H1 (cell line): ENCODE results near the gene ARHGAP35. TPM values are rescaled to one million over a fixed set of nuclear protein-coding genes. Genes with fewer than 3 reads are reported as not detected.

Source experiments
- CTCF ChIA-PET: fragments of 300-600 bp; sonication (Branson Sonifier 250); formaldehyde crosslinking; loops from one replicate; lab custom pipeline; 2021; ENCODE audit not compliant: partially characterized antibody; lab: Charles Lee
- POLR2A ChIA-PET: fragments of 300-600 bp; sonication (Branson Sonifier 250); formaldehyde crosslinking; loops from one replicate; lab custom pipeline; 2021; ENCODE audit warnings: inconsistent platforms; ENCODE audit not compliant: partially characterized antibody; lab: Charles Lee
- DNase-seq, 2 experiments: peaks; one replicate each; pipeline versions ENCODE4 v3.0.0 to v3.0.0-alpha.2; 2010 to 2022; ENCODE audit warnings: low spot score in 2 of 2, low read depth in 1 of 2, mixed read lengths in 1 of 2
- FAIRE-seq: peaks from 2 replicates; lab custom pipeline; 2011; peaks lifted over from hg19 to GRCh38; lab: Jason Lieb, UNC
- H2AFZ ChIP-seq: 2 replicates; pipeline ENCODE4 v1.8.1; 2012; ENCODE audit warnings: low read length, inconsistent platforms
- H2AK5ac ChIP-seq: 2 replicates; pipeline ENCODE4 v1.6.1; 2013; ENCODE audit warnings: low read depth, low read length
- H2BK120ac ChIP-seq: replicated peaks from 2 replicates; pipeline ENCODE3; 2013; ENCODE audit warnings: low read depth, low read length, inconsistent platforms
- H2BK12ac ChIP-seq: 2 replicates; pipeline ENCODE4 v1.6.1; 2013; ENCODE audit warnings: low read depth, low read length
- H2BK15ac ChIP-seq: 2 replicates; pipeline ENCODE4 v1.6.1; 2013; ENCODE audit warnings: low read length
- H2BK20ac ChIP-seq: 2 replicates; pipeline ENCODE4 v1.6.1; 2013; ENCODE audit warnings: low read length
- H2BK5ac ChIP-seq: 2 replicates; pipeline ENCODE4 v1.6.1; 2013; ENCODE audit warnings: low read depth, low read length
- H3K14ac ChIP-seq: 2 replicates; pipeline ENCODE4 v1.6.1; 2013; ENCODE audit warnings: inconsistent platforms; ENCODE audit not compliant: insufficient read length
- H3K18ac ChIP-seq: 2 replicates; pipeline ENCODE4 v1.6.1; 2013; ENCODE audit warnings: low read length; ENCODE audit errors: extremely low read depth
- H3K23ac ChIP-seq: 2 replicates; pipeline ENCODE4 v1.6.1; 2013; ENCODE audit warnings: inconsistent platforms; ENCODE audit not compliant: insufficient read length
- H3K23me2 ChIP-seq: 2 replicates; pipeline ENCODE4 v1.6.1; 2013; ENCODE audit warnings: low read depth, low read length
- H3K27ac ChIP-seq: 2 replicates; pipeline ENCODE4 v1.6.1; 2011; ENCODE audit warnings: low read depth, low read length, inconsistent platforms
- H3K27me3 ChIP-seq, 4 experiments: replicated peaks in 1 of 4; 1 replicate in 1 of 4; 2 replicates in 3 of 4; pipeline versions ENCODE4 v1.6.1 to v1.8.1; 2011 to 2013; ENCODE audit warnings: low read length in 3 of 4, mild to moderate bottlenecking in 3 of 4, inconsistent platforms in 2 of 4, mixed read lengths in 2 of 4, moderate library complexity in 1 of 4; ENCODE audit not compliant: control insufficient read depth in 3 of 4, insufficient read depth in 3 of 4; ENCODE audit errors: extremely low read depth in 1 of 4
- H3K36me3 ChIP-seq, 4 experiments: 2 replicates each; pipeline versions ENCODE4 v1.6.1 to v1.8.1; 2011 to 2013; ENCODE audit warnings: mild to moderate bottlenecking in 4 of 4, low read length in 3 of 4, moderate library complexity in 2 of 4, control low read depth in 1 of 4, inconsistent platforms in 1 of 4; ENCODE audit not compliant: insufficient read depth in 4 of 4, control insufficient read depth in 2 of 4
- H3K4ac ChIP-seq: replicated peaks from 2 replicates; pipeline ENCODE3; 2013; ENCODE audit warnings: low read length, low read depth, mixed read lengths, inconsistent platforms; ENCODE audit not compliant: insufficient read length
- H3K4me1 ChIP-seq, 4 experiments: replicated peaks in 1 of 4; 1 replicate in 1 of 4; 2 replicates in 3 of 4; pipeline versions ENCODE4 v1.6.1 to v1.8.1; 2011 to 2013; ENCODE audit warnings: low read length in 3 of 4, inconsistent platforms in 2 of 4, mixed read lengths in 1 of 4; ENCODE audit not compliant: insufficient read depth in 4 of 4, control insufficient read depth in 3 of 4
- H3K4me2 ChIP-seq, 2 experiments: 2 replicates each; pipeline versions ENCODE4 v1.6.1 to v1.8.1; 2011 to 2013; ENCODE audit warnings: low read depth in 2 of 2, low read length in 2 of 2, control low read depth in 1 of 2, inconsistent platforms in 1 of 2, mild to moderate bottlenecking in 1 of 2; ENCODE audit not compliant: insufficient read depth in 1 of 2
- H3K4me3 ChIP-seq, 4 experiments: fragments of 200-600, 300-600 bp in 1 of 4; sonication (generic), shearing (Covaris generic), sonication (Bioruptor Twin) in 1 of 4; 2 replicates each; pipeline versions ENCODE4 v1.5.1 to v1.8.1; 2011 to 2016; ENCODE audit warnings: low read length in 4 of 4, low read depth in 3 of 4, control low read depth in 2 of 4, inconsistent platforms in 2 of 4, mild to moderate bottlenecking in 2 of 4, mixed read lengths in 1 of 4, moderate library complexity in 1 of 4; ENCODE audit not compliant: insufficient read depth in 2 of 4; ENCODE audit errors: extremely low read depth in 1 of 4
- H3K56ac ChIP-seq: replicated peaks from 2 replicates; pipeline ENCODE3; 2013; ENCODE audit warnings: low read depth, mild to moderate bottlenecking, mixed read lengths, low read length, inconsistent platforms; ENCODE audit not compliant: insufficient read length
- H3K79me1 ChIP-seq: 2 replicates; pipeline ENCODE4 v1.6.1; 2013; ENCODE audit warnings: low read depth, low read length, control low read depth
- H3K79me2 ChIP-seq, 2 experiments: 2 replicates each; pipeline versions ENCODE4 v1.6.1 to v1.8.1; 2012 to 2013; ENCODE audit warnings: low read length in 2 of 2, mild to moderate bottlenecking in 2 of 2, inconsistent platforms in 1 of 2; ENCODE audit not compliant: insufficient read depth in 2 of 2, control insufficient read depth in 1 of 2
- H3K9ac ChIP-seq, 4 experiments: replicated peaks in 1 of 4; 1 replicate in 1 of 4; 2 replicates in 3 of 4; pipeline versions ENCODE4 v1.6.1 to v1.8.1; 2011 to 2013; ENCODE audit warnings: low read depth in 3 of 4, low read length in 3 of 4, control low read depth in 2 of 4, mild to moderate bottlenecking in 2 of 4, moderate library complexity in 2 of 4, inconsistent platforms in 1 of 4; ENCODE audit errors: extremely low read depth in 1 of 4
- H3K9me3 ChIP-seq, 2 experiments: 2 replicates each; pipeline versions ENCODE4 v1.6.1 to v1.8.1; 2012 to 2013; ENCODE audit warnings: mild to moderate bottlenecking in 2 of 2, moderate library complexity in 2 of 2, control low read depth in 1 of 2, inconsistent platforms in 1 of 2, low read depth in 1 of 2, low read length in 1 of 2, mixed read lengths in 1 of 2; ENCODE audit not compliant: insufficient read depth in 2 of 2
- H4K20me1 ChIP-seq, 2 experiments: replicated peaks in 1 of 2; 2 replicates each; pipeline versions ENCODE3 to v1.8.1; 2011 to 2013; ENCODE audit warnings: inconsistent platforms in 2 of 2, low read length in 2 of 2, mild to moderate bottlenecking in 1 of 2; ENCODE audit not compliant: insufficient read depth in 2 of 2, control insufficient read depth in 1 of 2
- H4K5ac ChIP-seq: 2 replicates; pipeline ENCODE4 v1.6.1; 2013; ENCODE audit warnings: low read length, low read depth, mixed read lengths, inconsistent platforms; ENCODE audit not compliant: insufficient read length
- H4K8ac ChIP-seq: 2 replicates; pipeline ENCODE4 v1.8.0; 2013; ENCODE audit warnings: mild to moderate bottlenecking, moderate library complexity, low read length, inconsistent platforms; ENCODE audit not compliant: insufficient read depth; ENCODE audit errors: extremely low read depth
- H4K91ac ChIP-seq: replicated peaks from 2 replicates; pipeline ENCODE3; 2013; ENCODE audit warnings: low read length, mixed read lengths, inconsistent platforms; ENCODE audit not compliant: insufficient read length
- CEBPB ChIP-seq: IDR thresholded peaks from 2 replicates; pipeline ENCODE4 v1.6.1; 2012; ENCODE audit warnings: low read depth, low read length
- CHD2 ChIP-seq: IDR thresholded peaks from 2 replicates; pipeline ENCODE4 v1.6.1; 2012; ENCODE audit warnings: low read length, improper control_type of control experiment
- EP300 ChIP-seq, 2 experiments: IDR thresholded peaks; 1 replicate in 1 of 2; 2 replicates in 1 of 2; pipeline ENCODE4 v1.6.1; 2011 to 2012; ENCODE audit warnings: low read depth in 2 of 2, low read length in 2 of 2, mild to moderate bottlenecking in 2 of 2, borderline replicate concordance in 1 of 2, inconsistent platforms in 1 of 2, moderate library complexity in 1 of 2
- EZH2 ChIP-seq: fragments of 200-600 bp; sonication (generic); IDR thresholded peaks from 2 replicates; pipeline ENCODE4 v1.7.1; 2012; ENCODE audit warnings: low read depth, mild to moderate bottlenecking, moderate library complexity, low read length, inconsistent platforms; ENCODE audit not compliant: severe bottlenecking
- GABPA ChIP-seq: IDR thresholded peaks from 2 replicates; pipeline ENCODE4 v1.6.1; 2011; ENCODE audit warnings: mild to moderate bottlenecking, low read length, moderate library complexity, borderline replicate concordance; ENCODE audit not compliant: insufficient read depth
- PHF8 ChIP-seq: fragments of 200-600 bp; sonication (generic); conservative IDR thresholded peaks from 2 replicates; pipeline ENCODE4 v1.7.1; 2012; ENCODE audit warnings: low read depth, mild to moderate bottlenecking, inconsistent platforms, low read length, moderate library complexity
- POU5F1 ChIP-seq: IDR thresholded peaks from 2 replicates; pipeline ENCODE4 v1.6.1; 2011; ENCODE audit warnings: low read depth, mild to moderate bottlenecking, low read length, moderate library complexity
- RBBP5 ChIP-seq: IDR thresholded peaks from 2 replicates; pipeline ENCODE4 v1.7.1; 2012; ENCODE audit warnings: low read depth, mild to moderate bottlenecking, inconsistent platforms, low read length, moderate library complexity, borderline replicate concordance
- SIRT6 ChIP-seq: IDR thresholded peaks from one replicate; pipeline ENCODE4 v1.7.1; 2012; ENCODE audit warnings: low read length, inconsistent platforms
- TAF1 ChIP-seq: IDR thresholded peaks from 2 replicates; pipeline ENCODE4 v1.6.1; 2011; ENCODE audit warnings: mild to moderate bottlenecking, low read depth, low read length
- WGBS, 2 experiments: shearing (Covaris generic) in 1 of 2; methylation state at CpG; one replicate each; pipeline versions ENCODE4 v1.1.6 to v1.1.7; 2013 to 2015; ENCODE audit warnings: low lambda C conversion rate in 2 of 2, mixed read lengths in 2 of 2, inconsistent platforms in 1 of 2, low coverage in 1 of 2, missing lambda C conversion rate in 1 of 2; ENCODE audit not compliant: insufficient replicate concordance in 2 of 2, insufficient coverage in 1 of 2, insufficient read length in 1 of 2; ENCODE audit errors: extremely low coverage in 1 of 2, missing lambda C conversion rate in 1 of 2; 5-methylcytosine and 5-hydroxymethylcytosine counted together
- polyA plus RNA-seq, 7 experiments: library from polyadenylated mRNA; depleted of rRNA in 3 of 7; stranded (reverse) in 5 of 7; unstranded in 2 of 7; fragments of >200 nt in 5 of 7; fragments of 200-250 nt in 2 of 7; gene quantifications; 1 replicate in 5 of 7; 2 replicates in 1 of 7; 4 replicates in 1 of 7; pipeline versions ENCODE4 v1.2.1 to v1.2.3, GENCODE V29; 2011 to 2013; ENCODE audit warnings: missing spikeins in 2 of 7, mixed read lengths in 2 of 7
- total RNA-seq: library from RNA; stranded (reverse); fragmentation: NEBNext Ultra II Directional; extraction: Animal tissue kit (Norgen Biotek cat#: 25700); gene quantifications from 2 replicates; pipeline ENCODE4 v1.2.1, GENCODE V29; 2021

The ARHGAP35 gene
- total and polyA plus RNA-seq, 2 of the 8 experiments (the other 6 are each of a cell fraction or from before 2014, with no cell fraction given) = 29.7 to 64.5 TPM

GRCh38 chr19:46834121-46834520, 26.7 kb upstream of the ARHGAP35 start:
- FAIRE-seq (no peak), DNase-seq (no peak)
- Histone ChIP-seq H3K36me3 (peaks cover 4 to 7% (median 5%) of the 10 kb centered on the region in 4 experiments; a peak in 6 of 8 replicates), H2BK15ac (no peak overlapping the region), H3K79me1 (no peaks in the 10 kb centered on the region), H3K4me1 (0 out of 7 replicates have a peak, but pooled peaks cover 0 to 2% (median 0%) of the 10 kb centered on the region in 4 experiments), H3K23ac (no peak overlapping the region), H4K91ac (no peak overlapping the region), H3K14ac (no peak overlapping the region), H3K4ac (no peak overlapping the region), H2AFZ (no peak overlapping the region), H2BK120ac (no peak overlapping the region), H3K23me2 (peaks cover 1% of the 10 kb centered on the region; the same call in 1 of the 2 replicates), H3K79me2 (no peaks in the 10 kb centered on the region), H3K18ac (no peak overlapping the region), H4K20me1 (no peaks in the 10 kb centered on the region), H4K5ac (no peak overlapping the region), H2BK12ac (no peak overlapping the region), H2BK5ac (no peak overlapping the region), H4K8ac (no peak overlapping the region), H2BK20ac (no peak overlapping the region), H3K27me3 (no peaks in the 10 kb centered on the region), H3K56ac (no peak overlapping the region), H3K9ac (no peak overlapping the region), H3K4me3 (no peak overlapping the region), H2AK5ac (no peak overlapping the region)
- 89% methylated on average over 5 of the region's 5 CpGs; no CpG with 5 or more reads in 1 of the 2 experiments for WGBS, 2 experiments
- ChIA-PET CTCF (interaction anchor here (0.6 to 1.2 kb wide), 5 partner anchors 67 to 245 kb away, joined by 3 to 7 read pairs (median 3); no protein-coding TSS in a partner anchor), POLR2A (interaction anchor here (0.6 to 1.8 kb wide), 10 partner anchors 9 to 279 kb away, joined by 3 to 6 read pairs (median 4); partner anchors contain the start of genes SLC1A5 and ZC3H4)
- TF ChIP-seq TAF1 = no peak
- TF ChIP-seq CEBPB = no peak
- no peak for TF ChIP-seq CHD2
- TF ChIP-seq RBBP5 = no peak
- no peak for TF ChIP-seq EZH2
- TF ChIP-seq GABPA = no peak
- no peak for TF ChIP-seq SIRT6
- TF ChIP-seq PHF8 = no peak
- no peak for TF ChIP-seq POU5F1
- TF ChIP-seq EP300 (IDR thresholded peaks at IDR 0.05; ENCODE audit: borderline replicate concordance in 1 of 2, low read depth in 2 of 2, low read length in 2 of 2) = no peak
- TF ChIP-seq, all 59 proteins: peak for 0
- Histone ChIP-seq H3K9me3 (no peaks in the 10 kb centered on the region), H3K27ac (no peak overlapping the region), H3K4me2 (no peak overlapping the region)
